ENCODE results near the gene FMN1.
A peak's percentile ranks its signal among the peaks of the same experiment; 100 is the strongest.

Gene FMN1

GRCh38 chr15:33194704-33195670, at the start of gene FMN1:
TSS of gene FMN1 (minus strand) at chr15:33194714. CDS start at chr15:33154914, 39,800 bp downstream.
- in situ Hi-C loops (cut with MboI; ENCODE audit: low pct_unique_long_range_greater_than_20kb, low sequenced_read_pairs), result no loop called here
- DNase-seq, result peak; percentile 44

- DNase-seq, result no peak
- in situ Hi-C loops (cut with MboI; ENCODE audit: low pct_unique_long_range_greater_than_20kb, low sequenced_read_pairs), result no loop called here
Measured at GRCh38 chr15:33243869-33244268, 49.4 kb upstream of the FMN1 start.

- in situ Hi-C loops (cut with MboI; ENCODE audit: low pct_unique_long_range_greater_than_20kb, low sequenced_read_pairs), result no loop called here
- DNase-seq, result no peak
Measured at GRCh38 chr15:33243393-33243792, 48.9 kb upstream of the FMN1 start.

GRCh38 chr15:33242669-33243191, 48.2 kb upstream of the FMN1 start:
- DNase-seq, result peak; percentile 16
- in situ Hi-C loops (cut with MboI; ENCODE audit: low pct_unique_long_range_greater_than_20kb, low sequenced_read_pairs), result no loop called here

- in situ Hi-C loops (cut with MboI; ENCODE audit: low pct_unique_long_range_greater_than_20kb, low sequenced_read_pairs), result no loop called here
- no peak for DNase-seq
Measured at GRCh38 chr15:33242165-33242564, 47.7 kb upstream of the FMN1 start.

GRCh38 chr15:33236841-33237509, 42.5 kb upstream of the FMN1 start:
- DNase-seq, result no peak
- in situ Hi-C loops (cut with MboI; ENCODE audit: low pct_unique_long_range_greater_than_20kb, low sequenced_read_pairs), result no loop called here

GRCh38 chr15:33234020-33234461, 39.5 kb upstream of the FMN1 start:
- in situ Hi-C loops (cut with MboI; ENCODE audit: low pct_unique_long_range_greater_than_20kb, low sequenced_read_pairs), result no loop called here

GRCh38 chr15:33226559-33227181, 32.2 kb upstream of the FMN1 start:
- in situ Hi-C loops (cut with MboI; ENCODE audit: low pct_unique_long_range_greater_than_20kb, low sequenced_read_pairs), result no loop called here
- DNase-seq, result peak; percentile 73

More at GRCh38 chr15:33234020-33234461, 39.5 kb upstream of the FMN1 start:
- DNase-seq, result peak; percentile 26

GRCh38 chr15:33218071-33218491, 23.6 kb upstream of the FMN1 start:
- in situ Hi-C loops (cut with MboI; ENCODE audit: low pct_unique_long_range_greater_than_20kb, low sequenced_read_pairs), result no loop called here
- DNase-seq, result no peak

GRCh38 chr15:33215941-33216872, 21.7 kb upstream of the FMN1 start:
- in situ Hi-C loops (cut with MboI; ENCODE audit: low pct_unique_long_range_greater_than_20kb, low sequenced_read_pairs), result no loop called here
- DNase-seq, result peak; percentile 14

- no peak for DNase-seq
- in situ Hi-C loops (cut with MboI; ENCODE audit: low pct_unique_long_range_greater_than_20kb, low sequenced_read_pairs), result no loop called here
Measured at GRCh38 chr15:33211176-33211808, 16.8 kb upstream of the FMN1 start.

GRCh38 chr15:33209575-33210481, 15.3 kb upstream of the FMN1 start:
- in situ Hi-C loops (cut with MboI; ENCODE audit: low pct_unique_long_range_greater_than_20kb, low sequenced_read_pairs), result no loop called here
- DNase-seq, result peak; percentile 25

GRCh38 chr15:33207646-33208045, 13.1 kb upstream of the FMN1 start:
- no peak for DNase-seq
- in situ Hi-C loops (cut with MboI; ENCODE audit: low pct_unique_long_range_greater_than_20kb, low sequenced_read_pairs), result no loop called here

GRCh38 chr15:33206366-33206765, 11.9 kb upstream of the FMN1 start:
- in situ Hi-C loops (cut with MboI; ENCODE audit: low pct_unique_long_range_greater_than_20kb, low sequenced_read_pairs), result no loop called here
- no peak for DNase-seq

- DNase-seq, result no peak
- in situ Hi-C loops (cut with MboI; ENCODE audit: low pct_unique_long_range_greater_than_20kb, low sequenced_read_pairs), result no loop called here
Measured at GRCh38 chr15:33204926-33205325, 10.4 kb upstream of the FMN1 start.

GRCh38 chr15:33204087-33204486, 9.6 kb upstream of the FMN1 start:
- in situ Hi-C loops (cut with MboI; ENCODE audit: low pct_unique_long_range_greater_than_20kb, low sequenced_read_pairs), result no loop called here
- no peak for DNase-seq

Data from KBM-7 (cell line).